Psoas muscle (tissue), 8 donors: ENCODE data around the gene SPATA6L. TPM values are rescaled to one million over a fixed set of nuclear protein-coding genes. Genes with fewer than 3 reads are reported as not detected.

Experiments
- ATAC-seq, 4 donors: fragments of 200-7000 bp; cut with Tn5 transposase; one replicate each; pipeline ENCODE4 v1.9.1; 2020; ENCODE audit warnings: moderate library complexity in 3 of 4, mild to moderate bottlenecking in 2 of 4
- DNase-seq, 2 donors: peaks; one replicate each; pipeline ENCODE4 v3.0.0-alpha.2; 2020
- H3K27ac ChIP-seq: fragments of 200-600 bp; one replicate; pipeline ENCODE4 v1.8.0; 2022
- H3K27me3 ChIP-seq, 3 donors: fragments of 200-600 bp in 1 of 3; one replicate each; pipeline versions ENCODE4 v1.6.1 to v1.8.0; 2013 to 2022; ENCODE audit warnings: low read length in 2 of 3, mild to moderate bottlenecking in 2 of 3, moderate library complexity in 1 of 3; ENCODE audit not compliant: insufficient read depth in 3 of 3
- H3K36me3 ChIP-seq, 2 donors: fragments of 200-600 bp in 1 of 2; one replicate each; pipeline versions ENCODE4 v1.6.1 to v1.8.0; 2013 to 2022; ENCODE audit warnings: low read depth in 1 of 2, mild to moderate bottlenecking in 1 of 2, moderate library complexity in 1 of 2; ENCODE audit not compliant: insufficient read depth in 1 of 2
- H3K4me1 ChIP-seq: fragments of 200-600 bp; one replicate; pipeline ENCODE4 v1.8.0; 2022
- H3K4me3 ChIP-seq: fragments of 200-600 bp; one replicate; pipeline ENCODE4 v1.8.0; 2022; ENCODE audit warnings: mild to moderate bottlenecking
- H3K9me3 ChIP-seq: fragments of 200-600 bp; one replicate; pipeline ENCODE4 v1.8.0; 2022
- WGBS, 3 donors: extraction: QIAGEN DNeasy Blood & Tissue Kit; methylation state at CpG; one replicate each; pipeline versions ENCODE4 v1.1.6 to v1.1.7; 2013; 5-methylcytosine and 5-hydroxymethylcytosine counted together
- intact Hi-C, 2 donors: fragments of 100-400 bp; cut with DNase I; formaldehyde crosslinking; loops; one replicate each; pipeline versions ENCODE4 v1.11.0 to v1.14.2; 2022
- polyA plus RNA-seq, 3 donors: library from polyadenylated mRNA; stranded (reverse); fragments of 200-250 nt; gene quantifications; one replicate each; pipeline ENCODE4 v1.2.3, GENCODE V29; 2013
- total RNA-seq, 4 donors: library from RNA; stranded (reverse); fragmentation: NEBNext Ultra II Directional in 2 of 4; extraction: Animal tissue kit (Norgen Biotek cat#: 25700) in 2 of 4; gene quantifications; one replicate each; pipeline versions ENCODE4 v1.2.1 to v1.2.4, GENCODE V29; 2021 to 2023
- TF ChIP-seq, protein P1 (sequence below): fragments of 200-600 bp; IDR thresholded peaks from one replicate; pipeline ENCODE4 v1.8.0; 2022; ENCODE audit warnings: antibody characterized with exemption
- donor health status: healthy with polysubstance abuse.
- donor health status: DM: no; HTN: no; CAD: no; lungs with moderate emphysema.
- donor health status: Bipolar disorder and iron deficiency.
- donor health status: healthy.
- donor health status: DM: yes; HTN: yes; CAD: no.
- donor health status: DM: no; HTN: no; CAD: no.
- donor health status: DM: no; HTN: no; CAD: no.
- donor health status: DM: yes; HTN: yes; CAD: no.

The SPATA6L gene
- total and polyA plus RNA-seq, 7 donors = 0.09 to 0.79 (median 0.22) TPM

DNA sequence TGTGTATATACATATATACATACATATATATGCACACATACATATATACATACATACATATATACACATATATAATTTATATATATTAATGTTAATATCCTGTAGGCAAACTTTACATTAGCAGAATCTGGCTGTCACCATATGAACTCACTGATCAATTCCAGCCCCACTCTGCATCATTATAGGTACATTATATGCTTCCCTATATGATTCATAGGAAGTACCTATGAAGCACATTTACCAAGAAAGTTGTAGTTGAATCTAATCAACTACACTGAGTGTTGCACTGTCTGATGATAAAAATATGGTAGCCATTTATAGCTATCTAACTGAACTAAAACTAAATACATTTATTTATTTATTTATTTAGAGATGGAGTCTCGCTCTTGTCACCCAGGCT is 5.5 kb upstream of the SPATA6L start:
- Histone ChIP-seq H3K27ac (no peak overlapping the region), H3K4me3 (no peak overlapping the region), H3K27me3 (no peaks in the 10 kb centered on the region), H3K36me3 (no peaks in the 10 kb centered on the region), H3K4me1 (peaks cover 3% of the 10 kb centered on the region), H3K9me3 (no peaks in the 10 kb centered on the region)
- no peak for ATAC-seq
- WGBS, 3 donors = 96 to 100% (median 100%) methylated on average over 1 of the region's 1 CpG
- intact Hi-C loops = no loop called here
- no peak for DNase-seq
- TF ChIP-seq, protein P1, sequence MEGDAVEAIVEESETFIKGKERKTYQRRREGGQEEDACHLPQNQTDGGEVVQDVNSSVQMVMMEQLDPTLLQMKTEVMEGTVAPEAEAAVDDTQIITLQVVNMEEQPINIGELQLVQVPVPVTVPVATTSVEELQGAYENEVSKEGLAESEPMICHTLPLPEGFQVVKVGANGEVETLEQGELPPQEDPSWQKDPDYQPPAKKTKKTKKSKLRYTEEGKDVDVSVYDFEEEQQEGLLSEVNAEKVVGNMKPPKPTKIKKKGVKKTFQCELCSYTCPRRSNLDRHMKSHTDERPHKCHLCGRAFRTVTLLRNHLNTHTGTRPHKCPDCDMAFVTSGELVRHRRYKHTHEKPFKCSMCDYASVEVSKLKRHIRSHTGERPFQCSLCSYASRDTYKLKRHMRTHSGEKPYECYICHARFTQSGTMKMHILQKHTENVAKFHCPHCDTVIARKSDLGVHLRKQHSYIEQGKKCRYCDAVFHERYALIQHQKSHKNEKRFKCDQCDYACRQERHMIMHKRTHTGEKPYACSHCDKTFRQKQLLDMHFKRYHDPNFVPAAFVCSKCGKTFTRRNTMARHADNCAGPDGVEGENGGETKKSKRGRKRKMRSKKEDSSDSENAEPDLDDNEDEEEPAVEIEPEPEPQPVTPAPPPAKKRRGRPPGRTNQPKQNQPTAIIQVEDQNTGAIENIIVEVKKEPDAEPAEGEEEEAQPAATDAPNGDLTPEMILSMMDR = no peak

DNA sequence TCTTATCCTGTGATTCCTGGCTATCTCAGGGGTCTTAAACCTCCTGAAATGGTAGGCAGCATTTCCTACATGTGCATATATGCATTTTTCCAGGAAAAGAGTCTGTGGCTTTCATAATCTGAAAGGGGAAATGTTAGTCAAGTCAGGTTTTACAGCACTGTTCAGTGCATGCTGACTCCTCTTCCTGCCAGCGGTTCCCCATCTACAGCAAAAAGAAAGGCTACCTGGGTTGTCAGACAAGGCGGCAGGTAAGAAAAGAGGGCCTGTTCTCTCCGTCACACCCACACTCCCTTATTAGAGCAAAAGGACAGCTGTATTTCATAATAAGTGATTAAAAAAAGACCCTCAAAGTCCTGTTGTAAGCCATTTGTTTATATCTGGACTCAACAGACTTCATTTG is 4.3 kb upstream of the SPATA6L start:
- no peak for ATAC-seq
- H3K4me1 ChIP-seq = peaks cover 10% of the 10 kb centered on the region
- intact Hi-C loops = no loop called here
- H3K36me3 ChIP-seq = no peaks in the 10 kb centered on the region
- no peak overlapping the region for H3K27ac ChIP-seq
- DNase-seq = no peak
- TF ChIP-seq, protein P1 = no peak
- 89 to 91% (median 91%) methylated on average over 3 of the region's 3 CpGs for WGBS, 3 donors
- no peak overlapping the region for H3K4me3 ChIP-seq
- no peaks in the 10 kb centered on the region for H3K9me3 ChIP-seq
- no peaks in the 10 kb centered on the region for H3K27me3 ChIP-seq

DNA sequence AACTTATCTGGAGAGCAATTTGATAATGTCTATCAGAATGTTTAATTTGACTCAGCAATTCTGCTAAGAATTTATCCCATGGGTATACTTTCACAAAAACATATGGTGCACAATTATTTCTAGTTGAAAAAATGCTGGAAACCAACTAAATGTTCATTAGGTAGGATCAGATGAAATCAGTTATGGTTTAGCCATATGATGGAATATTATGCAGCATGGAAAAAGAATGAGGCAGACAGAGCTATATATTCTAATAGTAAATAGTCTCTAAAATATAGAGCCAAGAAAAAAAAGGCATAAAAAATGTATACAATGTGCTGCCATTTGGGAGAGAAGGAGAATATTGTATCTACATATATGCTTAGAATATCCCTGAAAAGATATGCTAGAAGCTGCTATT is 3.6 kb upstream of the SPATA6L start:
- DNase-seq (no peak), ATAC-seq (no peak)
- Histone ChIP-seq H3K27ac (no peak overlapping the region), H3K9me3 (no peaks in the 10 kb centered on the region), H3K27me3 (no peaks in the 10 kb centered on the region), H3K4me1 (peaks cover 11% of the 10 kb centered on the region), H3K4me3 (no peak overlapping the region), H3K36me3 (no peaks in the 10 kb centered on the region)
- TF ChIP-seq, protein P1 = no peak
- intact Hi-C loops = loop anchor here in 1 of 2 donors (5.0 to 10.0 kb wide), 3 partner anchors 72 to 955 kb away; partner anchors contain the start of genes AK3, JAK2 and RIC1

DNA sequence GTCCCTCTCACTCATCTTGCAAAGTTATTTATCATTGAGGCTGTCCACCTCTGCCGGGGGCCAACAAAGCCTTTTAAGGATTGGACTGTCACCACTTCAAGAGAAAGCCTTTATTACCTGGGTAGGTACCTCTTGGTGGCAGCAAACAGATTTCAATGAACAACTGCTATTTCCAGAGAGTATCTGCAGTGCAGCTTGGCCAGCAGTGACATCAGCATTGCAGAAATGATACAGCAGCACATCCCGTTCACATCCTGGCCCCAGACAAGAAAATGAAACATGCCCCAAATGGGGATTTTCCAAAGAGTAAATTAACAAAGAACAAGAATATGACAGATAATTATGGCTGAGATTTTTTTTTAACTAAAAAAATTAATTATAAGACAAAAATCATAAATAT is 2.3 kb upstream of the SPATA6L start:
- Histone ChIP-seq H3K27ac (no peak overlapping the region), H3K36me3 (no peaks in the 10 kb centered on the region), H3K4me3 (no peak overlapping the region), H3K9me3 (no peaks in the 10 kb centered on the region), H3K4me1 (peaks cover 11% of the 10 kb centered on the region), H3K27me3 (no peaks in the 10 kb centered on the region)
- TF ChIP-seq, protein P1 = no peak
- WGBS, 3 donors = 84 to 90% (median 86%) methylated on average over 2 of the region's 2 CpGs
- intact Hi-C loops = loop anchor here in 1 of 2 donors (5.0 to 10.0 kb wide), 3 partner anchors 74 to 956 kb away; partner anchors contain the start of genes AK3, JAK2 and RIC1
- DNase-seq (no peak), ATAC-seq (no peak)

DNA sequence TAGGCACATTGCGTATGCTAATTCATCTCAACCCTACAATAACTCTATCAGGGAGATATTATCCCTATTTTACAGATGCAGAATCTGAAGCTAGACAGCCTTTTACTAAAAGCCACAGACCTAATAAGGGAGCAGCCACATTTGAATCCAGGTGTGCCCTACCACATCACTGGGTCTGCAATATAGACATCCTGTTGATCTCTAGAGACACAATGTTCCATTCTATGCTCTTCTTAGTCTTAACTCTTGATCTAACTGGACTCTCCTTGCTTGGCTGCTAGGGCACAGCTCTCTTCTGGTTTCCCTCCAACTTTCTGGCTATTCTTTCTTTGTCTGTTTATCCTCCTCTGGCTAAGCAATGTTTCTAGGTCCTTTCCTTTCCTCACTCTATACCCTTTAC is 1.4 kb upstream of the SPATA6L start:
- Histone ChIP-seq H3K27me3 (no peaks in the 10 kb centered on the region), H3K27ac (no peak overlapping the region), H3K4me1 (peaks cover 20% of the 10 kb centered on the region), H3K9me3 (no peaks in the 10 kb centered on the region), H3K4me3 (no peak overlapping the region), H3K36me3 (no peaks in the 10 kb centered on the region)
- ATAC-seq (no peak), DNase-seq (no peak)
- WGBS, 3 donors = 95 to 100% (median 99%) methylated on average over 1 of the region's 1 CpG
- intact Hi-C loops = loop anchor here in 1 of 2 donors (5.0 to 10.0 kb wide), 3 partner anchors 75 to 957 kb away; partner anchors contain the start of genes AK3, JAK2 and RIC1
- TF ChIP-seq, protein P1 = no peak
